ENCODE results near the gene SCARF2.

GRCh38 chr22:20423906-20424551 lies 13.6 kb downstream of the SCARF2 start:
- TF ChIP-seq EZH2 (IDR thresholded peaks at IDR 0.05; ENCODE audit: low read depth, low read length, severe bottlenecking), result no peak
- no peak for TF ChIP-seq CTCF (IDR thresholded peaks at IDR 0.05; ENCODE audit: control extremely low read depth in 1 of 3, insufficient read depth in 1 of 3, low read depth in 1 of 3, low read length in 3 of 3)
- TF ChIP-seq EP300 (IDR thresholded peaks at IDR 0.05; ENCODE audit: borderline replicate concordance in 1 of 2, low read depth in 2 of 2, low read length in 2 of 2), result no peak
- no peak for TF ChIP-seq SIN3A (conservative IDR thresholded peaks at IDR 0.05 in 1 of 2, IDR thresholded peaks at IDR 0.05 in 1 of 2; ENCODE audit: low read depth in 1 of 2, low read length in 2 of 2)
- no peak for TF ChIP-seq RXRA (IDR thresholded peaks at IDR 0.05; ENCODE audit: insufficient read depth, low read depth, low read length)
- TF ChIP-seq POLR2A (IDR thresholded peaks at IDR 0.05; ENCODE audit: control extremely low read depth in 1 of 2, low read depth in 2 of 2, low read length in 2 of 2), result no peak
- TF ChIP-seq MAX (IDR thresholded peaks at IDR 0.05), result no peak
- no peak for TF ChIP-seq CBX5 (IDR thresholded peaks at IDR 0.05; ENCODE audit: low read depth, low read length)
- no peak for TF ChIP-seq YY1 (IDR thresholded peaks at IDR 0.05; ENCODE audit: low read depth, low read length)
- no peak for TF ChIP-seq EGR1 (IDR thresholded peaks at IDR 0.05; ENCODE audit: borderline replicate concordance, low read depth, low read length)
- TF ChIP-seq CBX8 (IDR thresholded peaks at IDR 0.05; ENCODE audit: borderline replicate concordance, low read depth, low read length), result no peak
- TF ChIP-seq ATF2 (IDR thresholded peaks at IDR 0.05; ENCODE audit: low read length), result no peak
